ENCODE results near the gene SPATA32. TPM values are rescaled to one million over a fixed set of nuclear protein-coding genes. Genes with fewer than 3 reads are reported as not detected.

SPATA32 gene
- total and polyA plus RNA-seq, 9 donors: 0.12 TPM; not detected in 8

DNA sequence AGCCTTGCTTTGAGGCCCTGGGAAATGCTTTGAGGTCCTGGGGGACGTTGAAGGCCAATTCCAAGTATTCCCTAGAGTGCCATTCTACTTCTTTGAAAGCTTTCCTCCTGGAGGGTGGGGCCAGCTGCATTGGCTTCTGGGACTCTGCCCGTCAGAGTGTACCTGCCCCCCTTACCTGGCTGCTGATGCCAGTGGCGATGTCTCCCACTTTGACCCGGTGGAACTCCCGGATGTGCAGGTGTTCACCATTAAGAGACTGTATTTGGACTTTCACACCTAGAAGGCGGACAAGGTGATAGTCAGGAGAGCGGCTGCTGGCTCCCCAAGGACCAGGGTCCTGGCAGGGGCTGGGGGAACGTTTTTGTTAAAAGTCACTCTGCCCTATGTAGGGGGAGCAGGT lies 3.1 kb upstream of the SPATA32 start:
- Histone ChIP-seq H3K4me3 (no peak overlapping the region), H3K4me1 (ENCODE audit: insufficient read depth) (peaks cover 4% of the 10 kb centered on the region), H3K27me3 (no peaks in the 10 kb centered on the region), H3K36me3 (peaks cover 3% of the 10 kb centered on the region), H3K27ac (no peak overlapping the region), H3K9me3 (no peaks in the 10 kb centered on the region)
- 84 to 86% (median 84%) methylated on average over 8 of the region's 8 CpGs for WGBS, 3 donors
- no peak for DNase-seq
- TF ChIP-seq EP300 (IDR thresholded peaks at IDR 0.05) (no peak), POLR2A (IDR thresholded peaks at IDR 0.05) (no peak)
- TF ChIP-seq, protein P1, sequence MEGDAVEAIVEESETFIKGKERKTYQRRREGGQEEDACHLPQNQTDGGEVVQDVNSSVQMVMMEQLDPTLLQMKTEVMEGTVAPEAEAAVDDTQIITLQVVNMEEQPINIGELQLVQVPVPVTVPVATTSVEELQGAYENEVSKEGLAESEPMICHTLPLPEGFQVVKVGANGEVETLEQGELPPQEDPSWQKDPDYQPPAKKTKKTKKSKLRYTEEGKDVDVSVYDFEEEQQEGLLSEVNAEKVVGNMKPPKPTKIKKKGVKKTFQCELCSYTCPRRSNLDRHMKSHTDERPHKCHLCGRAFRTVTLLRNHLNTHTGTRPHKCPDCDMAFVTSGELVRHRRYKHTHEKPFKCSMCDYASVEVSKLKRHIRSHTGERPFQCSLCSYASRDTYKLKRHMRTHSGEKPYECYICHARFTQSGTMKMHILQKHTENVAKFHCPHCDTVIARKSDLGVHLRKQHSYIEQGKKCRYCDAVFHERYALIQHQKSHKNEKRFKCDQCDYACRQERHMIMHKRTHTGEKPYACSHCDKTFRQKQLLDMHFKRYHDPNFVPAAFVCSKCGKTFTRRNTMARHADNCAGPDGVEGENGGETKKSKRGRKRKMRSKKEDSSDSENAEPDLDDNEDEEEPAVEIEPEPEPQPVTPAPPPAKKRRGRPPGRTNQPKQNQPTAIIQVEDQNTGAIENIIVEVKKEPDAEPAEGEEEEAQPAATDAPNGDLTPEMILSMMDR (IDR thresholded peaks at IDR 0.05): no peak
- intact Hi-C loops (cut with DNase I): no loop called here

- Histone ChIP-seq H3K9me3 (no peaks in the 10 kb centered on the region), H3K27ac (no peak overlapping the region), H3K4me3 (no peak overlapping the region), H3K27me3 (no peaks in the 10 kb centered on the region), H3K4me1 (ENCODE audit: insufficient read depth) (peaks cover 4% of the 10 kb centered on the region), H3K36me3 (peaks cover 3% of the 10 kb centered on the region)
- TF ChIP-seq POLR2A (IDR thresholded peaks at IDR 0.05) (no peak), EP300 (IDR thresholded peaks at IDR 0.05) (no peak)
- TF ChIP-seq, protein P1 (IDR thresholded peaks at IDR 0.05): no peak
- DNase-seq: no peak
- intact Hi-C loops (cut with DNase I): no loop called here
- WGBS, 3 donors: 89 to 96% (median 96%) methylated on average over 14 of the region's 14 CpGs
Measured at GRCh38 chr17:45264430-45264829, 2.5 kb upstream of the SPATA32 start.

DNA sequence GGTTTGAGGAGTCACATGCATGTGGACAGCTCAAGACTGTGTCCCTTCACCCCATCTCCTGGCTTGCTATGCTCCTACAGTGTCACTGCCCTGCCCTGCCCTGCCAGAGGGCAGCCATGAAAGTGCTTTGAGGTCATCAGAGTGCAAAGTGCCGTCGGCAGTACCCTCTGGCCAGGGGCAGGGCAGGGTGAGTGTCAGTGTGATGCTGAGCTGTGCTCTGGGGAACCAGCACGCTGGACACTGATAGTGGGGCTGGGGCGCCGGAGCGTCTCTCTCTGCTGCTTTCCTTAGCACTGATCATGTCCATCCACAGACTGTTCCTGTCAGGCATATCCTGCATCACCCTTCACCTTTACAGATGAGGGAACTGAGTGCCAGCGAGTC lies 1.6 kb upstream of the SPATA32 start:
- Histone ChIP-seq H3K27me3 (no peaks in the 10 kb centered on the region), H3K9me3 (no peaks in the 10 kb centered on the region), H3K27ac (no peak overlapping the region), H3K4me3 (no peak overlapping the region), H3K36me3 (no peaks in the 10 kb centered on the region), H3K4me1 (ENCODE audit: insufficient read depth) (peaks cover 4% of the 10 kb centered on the region)
- no peak for DNase-seq
- intact Hi-C loops (cut with DNase I): no loop called here
- TF ChIP-seq EP300 (IDR thresholded peaks at IDR 0.05): no peak
- TF ChIP-seq, protein P1 (IDR thresholded peaks at IDR 0.05): no peak
- TF ChIP-seq POLR2A (IDR thresholded peaks at IDR 0.05): no peak
- WGBS, 3 donors: 60 to 65% (median 61%) methylated on average over 7 of the region's 7 CpGs

- peak overlapping the region; percentile 67 for H3K4me3 ChIP-seq
- no peak overlapping the region for H3K27ac ChIP-seq
- WGBS, 3 donors: 18 to 26% (median 21%) methylated on average over 18 of the region's 18 CpGs
- H3K9me3 ChIP-seq: no peaks in the 10 kb centered on the region
- no peaks in the 10 kb centered on the region for H3K27me3 ChIP-seq
- DNase-seq: peak in 2 of 5 donors; percentile 46 to 58
- TF ChIP-seq, protein P1 (IDR thresholded peaks at IDR 0.05): no peak
- TF ChIP-seq EP300 (IDR thresholded peaks at IDR 0.05) (no peak), POLR2A (IDR thresholded peaks at IDR 0.05) (no peak)
- no peaks in the 10 kb centered on the region for H3K36me3 ChIP-seq
- intact Hi-C loops (cut with DNase I): no loop called here
- H3K4me1 ChIP-seq (ENCODE audit: insufficient read depth): peaks cover 4% of the 10 kb centered on the region
Measured at GRCh38 chr17:45262516-45263476, 902 bp upstream of the SPATA32 start.

Measured in ovary (tissue), 9 donors.